COLO829 (cell line): ENCODE results near the gene TACC2.
"Not testable (repeated sequence)": the region's sequence is repeated elsewhere in the genome, so short reads cannot be mapped to it uniquely, and the experiment has no call there.

Source experiments
- DNase-seq: peaks from one replicate; pipeline ENCODE4 v3.0.0; 2012; ENCODE audit warnings: low spot score

TACC2 gene

DNA sequence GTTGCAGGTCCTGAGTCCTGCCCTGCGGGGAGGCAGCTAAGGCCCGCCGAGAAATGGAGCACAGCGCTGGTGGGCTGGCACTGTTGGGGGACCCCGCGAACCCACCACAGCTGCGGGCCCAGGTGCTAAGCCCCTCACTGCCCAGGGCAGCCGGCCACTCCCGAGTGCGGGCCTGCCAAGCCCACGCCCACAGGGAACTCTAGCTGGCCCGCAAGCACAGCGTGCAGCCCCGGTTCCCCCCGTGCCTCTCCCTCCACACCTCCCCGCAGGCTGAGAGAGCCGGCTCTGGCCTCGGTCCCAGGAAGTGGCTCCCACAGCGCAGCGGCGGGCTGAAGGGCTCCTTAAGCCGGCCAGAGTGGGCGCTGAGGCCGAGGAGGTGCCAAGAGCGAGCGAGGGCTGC is 10.5 kb upstream of the TACC2 start:
- no peak for DNase-seq

DNA sequence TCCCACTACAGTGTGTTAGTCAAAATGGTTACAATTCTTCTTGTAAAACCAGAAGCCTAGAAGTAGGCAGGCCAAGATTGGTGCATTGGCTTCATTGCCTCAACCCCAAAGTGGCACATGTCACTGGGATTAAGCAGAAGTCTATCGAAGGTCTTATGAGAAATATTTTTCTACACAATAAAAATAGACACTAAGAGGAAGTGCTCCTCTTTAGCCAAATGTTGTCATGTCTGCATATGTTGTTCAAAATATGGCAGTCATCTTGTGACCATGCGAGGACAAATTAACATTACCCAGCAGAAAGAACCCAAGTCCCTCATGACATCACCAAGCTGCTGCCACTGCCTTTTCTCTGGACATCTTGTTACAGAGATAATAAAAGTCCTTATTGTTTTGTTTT is 7.6 kb upstream of the TACC2 start:
- DNase-seq: no peak

DNA sequence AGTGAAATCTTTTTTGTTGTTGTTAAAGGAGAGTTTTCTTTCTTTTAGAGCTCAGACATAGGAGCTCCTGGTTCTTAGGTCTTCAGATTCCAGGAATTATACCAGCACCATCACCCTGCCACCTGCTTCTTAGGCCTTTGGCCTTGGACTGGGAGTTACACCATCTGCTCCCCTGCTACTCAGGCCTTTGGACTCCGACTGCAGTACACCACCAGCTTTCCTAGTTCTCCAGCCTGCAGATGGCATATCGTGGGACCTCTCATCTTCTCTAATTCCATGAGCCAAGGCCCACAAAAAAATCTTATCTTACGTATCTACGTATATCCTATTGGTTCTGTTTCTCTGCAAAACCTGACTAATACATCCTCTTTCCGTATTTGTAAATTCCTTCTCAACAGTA is 5.1 kb upstream of the TACC2 start:
- DNase-seq: no peak

- no peak for DNase-seq
Measured at GRCh38 chr10:121984463-121984862, 4.5 kb upstream of the TACC2 start.

GRCh38 chr10:121990015-121990677 is 1.2 kb downstream of the TACC2 start:
- DNase-seq: no peak

GRCh38 chr10:121991727-121992126 is 2.8 kb downstream of the TACC2 start:
- DNase-seq: not testable (repeated sequence)

DNA sequence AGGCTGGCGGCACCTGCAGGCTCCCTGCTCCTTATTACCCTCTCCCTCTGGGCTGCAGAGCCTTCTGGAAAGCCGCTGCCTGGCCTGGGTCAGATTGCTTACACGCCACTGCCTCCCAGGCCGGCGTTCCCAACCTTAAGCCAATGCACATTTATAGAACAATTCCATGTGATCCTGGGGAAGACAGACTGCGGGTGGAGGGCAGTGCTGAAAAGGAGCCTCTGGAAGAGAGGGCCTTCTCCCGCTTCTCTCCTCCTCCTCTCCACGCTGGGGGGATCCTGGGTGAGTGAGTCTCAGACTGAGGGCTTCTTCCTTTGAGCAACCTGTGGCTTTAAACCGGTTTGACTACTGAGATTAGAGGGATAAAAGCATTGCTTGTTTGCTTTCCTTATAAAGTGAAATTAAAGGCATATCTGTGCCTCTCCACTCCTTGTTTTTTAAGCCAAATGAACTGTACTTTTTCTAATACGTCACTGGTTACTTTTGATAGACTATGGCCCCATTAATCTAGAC is 5.5 kb downstream of the TACC2 start:
- no peak for DNase-seq

DNA sequence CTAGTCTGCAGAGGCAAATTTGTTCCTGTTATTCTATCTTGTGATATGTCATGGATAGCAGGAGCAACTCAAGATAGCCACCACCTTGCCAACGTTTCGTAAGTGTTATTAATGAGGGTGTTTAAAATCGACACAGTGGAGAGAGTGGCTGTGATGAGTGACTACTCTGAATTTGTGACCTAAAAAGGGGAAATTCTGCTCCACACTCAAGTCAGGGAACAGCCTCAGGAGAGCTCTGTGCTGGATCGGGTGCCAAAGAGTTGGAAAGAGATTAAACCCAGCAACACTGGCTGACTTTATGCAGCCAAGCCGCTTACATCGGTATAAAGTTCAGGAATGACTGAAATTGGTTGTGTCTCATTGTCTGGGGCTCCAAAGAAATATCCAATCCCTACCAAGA is 9.5 kb downstream of the TACC2 start:
- no peak for DNase-seq

DNA sequence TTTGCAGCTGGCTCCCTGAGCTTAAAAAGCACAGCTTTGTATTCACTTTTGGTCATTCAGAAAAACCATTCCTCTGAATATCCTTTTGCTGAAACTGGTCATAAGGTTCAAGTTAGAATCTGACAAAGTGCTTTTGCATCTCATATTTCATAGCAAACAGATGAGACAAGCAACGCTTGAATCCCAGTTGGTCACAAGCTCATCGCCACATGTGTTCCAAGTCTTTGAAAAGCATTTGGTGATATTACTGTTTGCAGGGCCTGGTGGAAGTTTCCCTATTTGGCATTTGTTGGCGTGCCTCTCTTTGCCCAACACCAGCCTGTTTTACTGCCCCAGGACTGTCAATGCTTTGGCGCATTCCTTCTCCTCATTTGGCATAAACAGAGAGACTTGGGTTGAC is 10.3 kb downstream of the TACC2 start:
- DNase-seq: no peak

- no peak for DNase-seq
Measured at GRCh38 chr10:122001698-122002097, 12.7 kb downstream of the TACC2 start.

DNA sequence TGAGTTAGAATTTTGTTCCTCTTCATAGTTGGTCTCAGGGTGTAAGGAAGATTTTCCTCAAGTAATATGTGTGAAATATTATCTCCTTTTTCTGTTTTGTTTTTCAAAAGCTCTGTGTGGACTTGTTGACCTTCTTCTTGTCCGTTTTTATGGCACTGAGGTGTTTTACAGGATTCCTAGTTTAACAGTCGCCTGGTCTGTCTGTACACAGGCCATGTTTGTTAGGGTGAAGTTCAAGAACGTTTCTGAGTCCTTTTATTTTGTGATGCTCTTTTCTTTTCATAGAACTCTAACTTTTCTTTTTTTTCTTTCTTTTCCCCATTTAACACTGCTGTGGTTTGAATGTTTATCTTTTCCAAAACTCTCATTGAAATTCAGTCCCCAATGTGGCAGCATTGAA is 18.5 kb downstream of the TACC2 start:
- no peak for DNase-seq

DNA sequence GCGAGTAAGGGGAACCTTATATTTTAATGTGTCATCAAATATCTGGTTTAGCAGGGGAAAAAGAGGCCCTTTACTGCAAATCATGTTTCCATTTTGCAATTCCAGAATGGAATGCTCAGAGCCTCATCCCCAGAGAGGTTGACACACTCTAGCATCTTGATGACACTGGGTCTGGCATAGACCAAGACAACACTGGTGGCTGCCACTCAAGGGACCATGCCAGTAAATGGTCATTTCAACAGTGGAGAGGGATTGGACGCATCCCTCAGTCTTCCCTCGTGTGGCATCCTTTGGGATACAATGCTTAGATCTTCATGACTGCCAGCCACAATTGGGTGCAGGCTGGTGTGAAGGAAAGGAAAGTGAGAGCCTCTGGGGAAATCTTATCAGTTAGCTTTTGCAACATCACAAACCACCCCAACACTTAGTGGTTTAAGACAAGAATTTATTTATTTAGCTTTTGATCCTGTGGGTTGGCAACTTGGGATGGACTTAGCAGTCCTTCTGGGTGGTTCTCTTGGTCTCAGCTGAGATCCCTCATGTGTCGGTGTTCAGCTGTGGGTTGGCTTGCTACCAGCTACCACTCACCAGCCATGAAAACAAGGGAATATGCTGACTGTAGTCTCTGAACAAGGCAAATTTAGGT is 21.6 kb downstream of the TACC2 start:
- no peak for DNase-seq

- no peak for DNase-seq
Measured at GRCh38 chr10:122012731-122013130, 23.8 kb downstream of the TACC2 start.

DNA sequence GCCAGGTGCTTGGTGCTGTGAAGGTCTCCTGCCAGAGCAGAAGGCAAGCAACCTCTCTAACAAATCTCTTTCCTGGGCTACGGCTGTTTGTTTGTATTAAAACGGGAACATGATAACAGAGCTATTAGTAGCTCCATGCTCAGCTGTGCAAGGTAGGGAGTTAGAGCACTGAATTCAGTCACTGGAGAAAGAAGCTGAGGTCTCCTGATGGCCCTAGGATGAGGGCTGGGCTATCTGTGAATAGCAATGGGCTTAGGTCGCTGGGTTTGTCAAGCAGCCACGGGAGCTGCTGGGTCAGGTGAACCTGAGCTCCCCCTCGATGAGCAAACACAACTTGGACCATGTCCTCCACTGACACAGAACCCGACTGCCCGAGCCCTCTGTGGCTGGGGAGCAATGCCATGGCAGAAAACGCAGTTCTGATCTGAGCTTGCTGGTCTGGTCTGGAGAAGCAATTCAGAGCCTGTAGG is 24.4 kb downstream of the TACC2 start:
- DNase-seq: no peak

DNA sequence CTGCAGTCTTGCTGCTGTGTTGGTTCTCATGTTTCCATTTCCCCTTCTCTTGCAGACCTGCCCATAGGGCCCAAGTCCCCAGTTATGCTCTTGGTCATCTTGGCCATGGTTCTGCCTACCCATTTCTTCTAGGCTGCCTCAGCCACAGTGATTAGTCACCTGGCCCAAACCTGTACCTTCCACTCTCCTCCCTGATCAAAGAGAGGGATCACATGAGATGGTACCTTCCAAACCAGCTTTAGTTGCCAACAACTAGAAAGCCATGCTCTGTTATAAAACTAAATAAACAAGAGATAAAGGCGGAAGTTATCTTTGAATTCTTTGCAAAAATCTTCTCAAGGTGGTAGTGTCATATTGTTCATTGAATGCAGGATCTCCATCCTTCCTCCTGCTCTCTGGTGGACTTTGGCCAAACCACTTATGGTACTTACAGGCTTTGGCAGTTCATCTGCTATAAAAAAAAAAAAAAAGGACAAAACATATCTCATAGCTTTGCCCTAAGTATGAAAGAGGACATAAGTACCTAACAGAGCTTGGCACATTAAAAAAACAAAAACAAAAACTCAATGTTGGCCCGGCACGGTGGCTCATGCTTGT is 25.8 kb downstream of the TACC2 start:
- DNase-seq: no peak

GRCh38 chr10:122017926-122018325 is 29.0 kb downstream of the TACC2 start:
- not testable (repeated sequence) for DNase-seq

DNA sequence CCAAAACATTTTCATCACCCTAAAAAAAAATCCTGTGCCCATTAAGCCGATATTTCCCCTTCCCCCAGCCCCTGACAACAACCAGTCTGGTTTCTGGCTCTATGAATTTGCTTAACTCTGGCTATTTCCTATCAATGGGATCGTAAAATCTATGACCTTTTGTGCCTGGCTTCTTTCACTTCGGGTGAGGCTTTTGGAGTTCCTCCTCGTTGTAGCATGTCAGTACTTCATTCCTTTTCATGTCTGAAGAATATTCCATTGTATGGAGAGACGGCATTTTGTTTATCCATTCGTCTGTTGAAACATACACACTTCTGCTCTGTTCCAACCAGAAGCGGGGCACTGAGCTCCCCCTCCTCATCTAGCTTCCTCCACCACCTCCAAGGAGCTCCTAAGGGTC is 29.5 kb downstream of the TACC2 start:
- DNase-seq: no peak

DNA sequence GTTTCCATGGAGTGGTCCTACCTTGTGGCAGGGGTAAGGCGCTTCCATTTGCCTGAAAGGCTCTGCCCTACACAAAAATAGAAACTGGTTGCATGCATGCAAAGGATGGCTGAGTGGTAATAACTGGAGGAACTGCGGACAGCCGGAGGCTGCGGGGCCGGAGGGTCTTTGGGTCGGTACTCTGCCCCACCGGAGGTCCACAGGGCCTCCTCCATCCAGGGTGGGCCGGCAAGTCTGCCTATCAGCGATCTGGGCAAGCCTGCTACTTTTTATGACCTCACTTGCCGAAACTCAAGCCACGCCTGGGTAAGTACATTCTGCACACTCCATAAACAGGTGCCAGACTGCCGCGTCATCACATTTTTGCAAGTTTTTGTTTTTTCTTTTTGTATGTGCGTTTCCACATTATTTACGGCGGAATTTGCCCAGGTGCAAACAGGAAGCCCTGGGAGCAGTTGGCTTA is 30.0 kb downstream of the TACC2 start:
- no peak for DNase-seq

DNA sequence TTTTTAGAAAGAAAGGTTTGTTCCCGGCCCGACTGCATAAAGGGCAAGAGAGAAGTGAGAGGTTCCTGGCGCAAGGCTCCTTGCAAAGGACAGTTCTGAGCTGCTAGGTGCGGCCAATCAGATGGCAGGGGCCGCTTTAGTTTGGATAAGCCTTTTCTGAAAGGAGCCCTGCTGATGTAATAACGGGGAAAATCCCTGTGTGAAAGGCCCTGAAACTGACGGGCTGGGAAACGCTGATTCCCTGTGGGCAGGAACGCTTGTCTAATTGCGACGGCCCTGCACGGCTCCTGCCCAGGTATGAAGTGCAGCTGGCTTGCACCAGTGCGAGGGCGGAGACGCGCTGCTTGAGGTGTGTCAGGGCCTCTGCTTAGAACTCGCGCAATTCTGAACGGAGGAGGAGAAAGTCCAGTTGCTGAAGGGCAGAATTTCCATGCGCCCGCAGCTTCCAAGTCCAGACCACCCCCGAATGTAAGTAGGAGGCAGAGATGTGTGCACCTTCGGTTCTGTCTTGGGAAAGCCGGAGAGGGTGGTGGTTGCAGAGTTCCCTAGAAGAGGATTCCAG is 30.5 kb downstream of the TACC2 start:
- no peak for DNase-seq

GRCh38 chr10:122020226-122020625 is 31.3 kb downstream of the TACC2 start:
- no peak for DNase-seq

GRCh38 chr10:122021379-122021778 is 32.4 kb downstream of the TACC2 start:
- no peak for DNase-seq

DNA sequence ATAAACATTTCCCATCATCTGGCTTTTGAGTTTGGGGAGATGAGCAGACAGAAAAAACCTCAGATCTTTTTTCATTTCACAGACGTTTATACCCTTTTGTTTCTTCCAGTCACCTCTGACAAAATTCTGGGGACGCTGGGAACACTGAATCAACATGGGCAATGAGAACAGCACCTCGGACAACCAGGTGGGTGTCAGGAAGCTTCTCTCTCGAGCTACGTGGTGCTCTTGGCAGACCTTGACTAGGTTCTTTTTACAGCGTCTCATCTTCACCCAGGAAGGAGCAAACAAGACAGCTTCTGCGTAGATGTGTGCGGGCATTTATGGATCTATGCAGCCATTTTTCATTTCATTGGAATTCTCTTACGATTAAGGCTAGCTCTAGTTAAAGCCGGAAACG is 32.9 kb downstream of the TACC2 start:
- no peak for DNase-seq

DNA sequence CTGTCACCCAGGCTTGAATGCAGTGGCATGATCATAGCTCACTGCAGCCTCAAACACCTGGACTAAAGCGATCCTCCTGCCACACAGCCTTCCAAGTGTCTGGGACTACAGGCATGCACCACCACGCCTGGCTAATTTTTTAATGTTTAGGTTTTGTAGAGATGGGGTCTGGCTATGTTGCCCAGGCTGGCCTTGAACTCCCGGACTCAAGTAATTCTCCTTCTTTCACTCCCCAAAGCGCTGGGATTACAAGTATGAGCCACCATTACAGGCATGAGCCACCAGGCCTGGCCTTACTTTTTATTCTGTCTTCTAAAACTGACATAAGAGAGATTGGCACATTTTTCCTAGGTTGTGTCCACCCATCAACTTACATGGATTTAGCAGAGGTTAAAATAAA is 33.3 kb downstream of the TACC2 start:
- no peak for DNase-seq
